Epidermal melanocyte (primary cell): ENCODE results near the gene NAPEPLD.
"Not testable (repeated sequence)": the region's sequence is repeated elsewhere in the genome, so short reads cannot be mapped to it uniquely, and the experiment has no call there.

Experiments
- DNase-seq: peaks from one replicate; pipeline ENCODE4 v3.0.0; 2011; ENCODE audit warnings: low spot score; ENCODE audit not compliant: insufficient read length

Gene NAPEPLD

DNA sequence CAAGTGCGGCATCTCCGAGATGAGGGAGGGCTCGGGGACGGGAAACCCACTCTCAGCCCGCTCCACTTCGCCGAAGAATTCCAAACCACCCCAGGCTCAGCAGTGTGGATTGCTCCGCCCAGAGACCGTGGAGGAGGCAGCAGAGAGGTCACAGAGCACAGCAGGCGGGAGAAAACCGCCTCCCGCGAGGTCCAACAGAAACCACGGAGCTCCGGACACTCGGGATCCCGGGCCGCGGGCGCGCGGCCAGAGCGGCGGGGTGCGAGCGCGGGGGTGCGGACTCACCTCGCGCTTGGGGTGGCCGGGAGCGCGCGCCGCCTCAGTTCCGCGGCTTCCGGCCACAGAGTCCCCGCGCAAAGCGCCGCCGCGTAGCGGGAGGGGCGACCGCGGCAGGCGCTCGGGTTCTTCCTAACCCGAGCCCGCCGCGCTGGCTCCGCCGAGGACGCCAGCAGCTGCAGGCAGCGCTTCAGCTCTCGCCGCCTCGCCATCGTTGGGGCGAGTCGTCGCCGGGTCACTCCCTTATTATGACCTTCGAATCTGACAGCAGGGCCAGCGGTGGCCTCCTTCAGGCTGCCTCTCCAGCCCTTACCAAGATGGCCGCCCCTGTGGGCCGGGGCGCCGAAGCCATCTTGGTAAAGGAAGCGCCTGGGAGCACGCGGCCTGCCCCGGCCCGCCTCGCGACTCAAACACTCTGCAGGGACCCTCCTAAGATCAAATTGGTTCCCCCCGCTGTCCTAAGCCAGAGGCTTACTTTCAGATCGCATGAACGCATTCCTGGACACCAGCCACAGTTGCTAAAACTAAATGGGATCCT lies at the start of gene NAPEPLD:
TSS of gene NAPEPLD (minus strand) at position 106 of the 814 bp plus-strand sequence. CDS start 20,323 bp downstream, outside the sequence.
- DNase-seq = peak; percentile 84

DNA sequence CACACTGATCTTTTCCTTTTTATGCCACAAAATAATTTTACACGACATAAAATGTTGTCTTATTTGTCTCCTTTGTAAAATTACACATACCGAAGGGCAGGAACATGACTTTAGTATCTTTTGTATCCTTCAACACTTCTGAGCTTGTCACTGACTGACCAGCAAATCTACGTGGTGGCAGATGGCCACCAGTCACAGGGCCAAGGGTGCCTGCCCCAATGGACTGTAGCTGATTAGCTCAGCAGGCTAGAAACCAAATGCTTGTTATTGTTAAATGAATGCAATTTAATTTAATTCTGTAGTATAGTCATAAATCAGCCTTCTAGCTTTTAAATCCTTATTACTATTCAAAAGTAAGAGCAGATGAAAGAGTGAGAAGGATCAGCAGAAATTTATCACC lies 49.2 kb upstream of the NAPEPLD start:
- DNase-seq = not testable (repeated sequence)

DNA sequence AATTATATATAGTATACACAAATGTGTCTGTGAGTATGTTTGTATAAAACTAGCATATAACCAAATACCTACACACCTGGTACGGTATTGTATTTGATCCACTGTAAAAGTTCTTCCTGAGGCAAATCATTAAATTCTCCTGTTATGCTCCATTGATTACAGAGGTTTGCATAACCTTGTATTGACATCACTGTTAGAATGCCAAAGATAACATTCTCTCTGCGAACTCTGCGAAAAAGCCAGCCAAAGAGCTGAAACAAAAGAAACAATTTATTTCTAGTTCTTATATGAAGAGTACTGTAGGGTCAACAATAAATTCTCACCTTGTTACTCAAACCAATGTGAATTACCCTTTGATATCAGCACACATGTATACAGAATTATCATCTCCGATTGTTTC lies 46.5 kb upstream of the NAPEPLD start:
- not testable (repeated sequence) for DNase-seq

DNA sequence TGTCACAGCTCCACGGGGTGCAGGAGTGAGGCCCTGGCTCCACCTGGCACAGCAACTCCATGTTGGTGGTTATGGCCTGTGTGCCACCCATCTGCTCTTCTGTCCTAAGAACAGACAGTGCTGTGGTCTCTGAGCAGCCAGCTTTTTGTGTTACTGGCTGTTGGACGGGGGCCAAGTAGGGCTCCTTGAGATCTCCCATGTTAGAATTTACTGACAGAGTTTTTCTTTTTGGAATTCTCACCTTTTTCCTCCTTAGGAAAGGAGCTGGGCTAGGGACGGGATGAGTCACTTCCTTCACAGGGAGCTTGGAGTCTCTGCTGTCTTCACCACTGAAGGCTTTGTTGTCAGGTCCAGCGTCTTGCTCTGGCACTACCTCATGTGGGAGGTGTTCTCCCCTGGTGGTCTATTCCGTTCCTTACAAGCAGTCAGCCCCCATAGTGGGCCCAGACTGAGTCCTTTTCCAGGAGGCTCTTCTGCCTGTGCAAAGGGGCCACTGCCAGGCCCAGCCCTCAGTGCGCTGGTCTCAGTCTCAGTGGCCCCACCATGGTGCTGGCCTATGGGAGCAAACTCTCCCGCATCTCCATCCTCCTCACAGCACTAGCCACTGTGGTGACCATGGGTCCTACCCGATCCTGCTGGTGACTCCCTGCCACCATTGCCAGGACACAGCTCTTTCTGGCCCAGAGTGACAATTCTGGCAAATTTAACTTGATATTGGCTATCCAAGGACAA lies 23.7 kb upstream of the NAPEPLD start:
- not testable (repeated sequence) for DNase-seq

DNA sequence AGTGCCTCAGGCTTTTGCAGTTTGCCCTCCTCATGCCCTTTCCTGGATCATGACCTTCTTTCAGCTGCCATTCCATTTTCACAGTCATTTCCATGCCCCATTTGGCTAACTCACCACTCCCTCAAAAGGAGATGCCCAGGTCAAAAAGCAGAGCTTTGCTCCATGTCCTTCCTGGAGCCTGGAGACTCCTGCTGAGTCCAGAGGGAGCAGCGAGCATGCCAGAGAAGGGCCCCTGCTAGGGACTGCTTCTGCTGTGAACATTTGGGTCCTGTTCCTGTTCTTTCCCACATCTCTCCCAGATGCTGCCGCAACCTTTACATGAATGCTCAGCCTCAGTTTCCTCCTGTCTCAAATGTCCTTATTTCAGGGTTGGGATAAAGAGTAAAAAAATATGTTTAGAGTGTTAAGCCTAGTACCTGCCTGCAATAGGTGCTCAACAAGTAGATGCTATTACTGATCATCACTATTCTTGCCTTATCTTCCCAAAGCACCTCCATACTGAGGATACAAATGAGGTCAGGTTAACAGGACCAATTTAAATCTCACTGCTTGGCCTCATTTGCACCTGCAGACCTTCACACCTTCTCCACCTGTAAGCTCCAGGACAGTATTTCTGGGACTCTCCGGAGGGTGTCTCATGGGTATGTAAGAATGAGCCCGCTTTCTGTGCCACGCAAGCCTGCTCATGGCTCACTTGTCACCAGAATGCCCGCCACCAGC lies 23.0 kb upstream of the NAPEPLD start:
- not testable (repeated sequence) for DNase-seq

DNA sequence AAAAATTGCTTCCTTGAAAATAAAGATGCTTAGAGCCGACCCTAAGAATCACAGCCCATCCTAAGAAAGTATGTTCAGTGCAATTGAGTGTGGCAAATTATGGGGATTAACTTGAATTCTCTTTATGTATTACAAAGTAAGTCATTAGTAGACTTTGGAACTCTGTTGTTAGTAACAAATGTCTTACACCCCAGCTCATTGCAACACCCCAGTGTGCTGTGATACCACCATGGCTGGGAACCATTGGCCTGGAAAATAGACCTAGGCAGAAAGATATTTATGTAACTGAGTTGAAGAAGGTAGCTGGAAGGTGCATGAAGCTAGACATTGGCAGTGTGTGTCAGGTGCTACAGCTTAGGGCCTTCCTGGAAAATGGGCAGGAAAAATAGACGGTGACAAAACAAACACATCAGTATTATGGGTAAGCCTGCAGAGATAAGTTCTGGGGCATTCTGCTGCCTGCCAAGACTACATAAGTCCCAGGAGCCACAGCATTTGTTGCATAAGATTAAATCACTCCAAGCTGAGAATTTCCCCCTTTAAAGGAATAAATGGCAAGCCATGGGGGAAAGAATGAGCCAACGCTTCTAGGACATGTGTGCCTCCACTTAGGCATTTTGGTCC lies 18.1 kb upstream of the NAPEPLD start:
- not testable (repeated sequence) for DNase-seq

DNA sequence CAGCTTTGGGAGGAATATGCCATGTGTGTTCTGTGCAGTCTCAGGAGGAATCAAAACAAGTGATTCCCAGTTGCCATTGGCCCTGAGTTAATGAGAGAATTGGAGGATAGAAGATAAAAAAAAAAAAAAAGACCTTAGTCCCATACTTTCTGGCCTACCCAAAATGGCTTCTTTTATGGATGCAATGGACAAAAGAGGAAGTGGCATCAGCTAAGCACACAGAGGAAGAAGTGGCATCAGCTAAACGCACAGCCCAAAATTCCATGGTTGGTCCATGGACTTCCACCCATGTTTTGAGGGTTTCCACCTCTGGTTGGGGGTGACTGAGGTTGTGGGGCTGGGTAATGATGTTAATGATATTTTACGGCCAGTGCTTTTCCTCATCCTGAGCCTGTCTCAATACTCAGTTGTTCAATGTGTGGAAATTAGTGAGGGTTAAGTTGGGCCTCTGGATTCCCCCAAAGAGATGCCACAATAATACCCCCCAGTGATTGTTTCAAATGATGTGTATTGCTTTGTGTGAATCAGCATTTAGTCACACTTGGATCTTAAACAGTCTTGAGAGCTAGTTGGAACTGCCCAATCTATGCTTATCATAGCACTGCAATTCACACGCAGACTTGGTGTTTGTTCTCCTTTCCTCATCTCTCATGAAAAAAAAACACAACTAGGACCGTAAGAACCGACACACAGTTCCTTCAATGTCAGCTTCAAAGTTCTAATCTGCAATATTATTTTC lies 14.4 kb upstream of the NAPEPLD start:
- not testable (repeated sequence) for DNase-seq

DNA sequence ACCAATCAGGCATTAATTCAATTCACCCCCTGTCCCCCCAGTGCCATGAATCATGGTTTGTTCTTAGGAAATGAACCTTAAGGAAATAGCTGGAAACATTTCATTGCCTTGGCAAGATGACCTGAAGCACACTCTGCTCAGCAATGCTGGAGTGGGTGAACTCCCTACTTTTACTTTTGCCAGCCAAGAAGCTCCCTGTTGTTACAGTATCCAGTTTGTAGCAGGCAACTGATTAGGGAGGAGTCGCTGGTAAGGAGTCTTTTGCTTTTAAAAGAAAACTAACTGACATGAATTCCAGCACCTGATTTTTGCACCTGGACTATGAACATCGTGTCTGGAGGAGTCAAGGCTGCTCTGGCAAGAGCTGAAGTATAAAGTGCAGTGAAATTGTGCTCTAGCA lies 13.7 kb upstream of the NAPEPLD start:
- DNase-seq = not testable (repeated sequence)

DNA sequence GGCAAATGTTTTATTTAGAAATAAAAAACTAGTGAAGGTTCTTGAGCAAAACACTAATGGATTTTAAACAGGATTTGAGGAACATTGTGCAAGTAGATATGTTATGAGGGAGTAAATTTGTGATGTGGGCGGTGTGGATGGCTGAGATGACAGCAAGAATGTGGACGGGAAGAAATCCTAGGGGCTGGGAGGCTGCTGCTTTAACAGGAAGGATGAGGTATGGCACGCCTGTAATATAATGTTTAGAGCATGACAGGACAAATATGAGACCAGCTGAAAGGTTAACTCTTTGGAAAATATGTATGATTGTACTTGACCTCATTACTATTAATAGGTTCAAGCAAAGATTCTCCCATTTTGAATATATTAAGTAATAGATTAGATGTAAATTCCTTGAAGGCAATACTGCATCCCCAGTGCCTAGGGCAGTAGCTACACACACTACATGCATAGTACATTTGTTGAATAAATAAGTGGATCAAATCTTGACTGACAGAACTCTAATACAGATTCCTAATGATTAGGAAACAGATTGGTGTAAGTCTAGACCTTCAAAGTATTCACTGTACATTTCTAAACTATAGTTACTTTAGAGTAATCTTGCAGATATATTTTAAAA lies 13.2 kb upstream of the NAPEPLD start:
- DNase-seq = not testable (repeated sequence)

DNA sequence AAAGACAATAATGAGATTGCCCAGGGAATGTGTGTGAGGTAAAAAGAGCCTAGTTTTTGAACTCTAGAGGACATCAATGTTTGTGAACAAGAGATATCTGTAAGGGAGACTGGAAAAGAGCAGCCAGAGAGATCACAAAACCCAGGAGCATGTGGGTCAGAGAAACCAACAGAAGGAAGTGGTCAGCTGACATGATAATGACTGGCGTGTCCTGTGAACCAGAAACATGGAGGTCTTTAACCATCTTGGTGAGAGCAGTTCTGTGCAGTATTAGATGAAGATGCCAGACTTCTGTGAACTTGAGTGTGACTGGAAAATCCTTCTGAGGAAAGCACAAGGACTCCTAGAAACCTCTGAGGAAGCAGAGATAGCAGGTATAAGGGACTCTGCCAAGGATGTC lies 10.2 kb upstream of the NAPEPLD start:
- DNase-seq = not testable (repeated sequence)

DNA sequence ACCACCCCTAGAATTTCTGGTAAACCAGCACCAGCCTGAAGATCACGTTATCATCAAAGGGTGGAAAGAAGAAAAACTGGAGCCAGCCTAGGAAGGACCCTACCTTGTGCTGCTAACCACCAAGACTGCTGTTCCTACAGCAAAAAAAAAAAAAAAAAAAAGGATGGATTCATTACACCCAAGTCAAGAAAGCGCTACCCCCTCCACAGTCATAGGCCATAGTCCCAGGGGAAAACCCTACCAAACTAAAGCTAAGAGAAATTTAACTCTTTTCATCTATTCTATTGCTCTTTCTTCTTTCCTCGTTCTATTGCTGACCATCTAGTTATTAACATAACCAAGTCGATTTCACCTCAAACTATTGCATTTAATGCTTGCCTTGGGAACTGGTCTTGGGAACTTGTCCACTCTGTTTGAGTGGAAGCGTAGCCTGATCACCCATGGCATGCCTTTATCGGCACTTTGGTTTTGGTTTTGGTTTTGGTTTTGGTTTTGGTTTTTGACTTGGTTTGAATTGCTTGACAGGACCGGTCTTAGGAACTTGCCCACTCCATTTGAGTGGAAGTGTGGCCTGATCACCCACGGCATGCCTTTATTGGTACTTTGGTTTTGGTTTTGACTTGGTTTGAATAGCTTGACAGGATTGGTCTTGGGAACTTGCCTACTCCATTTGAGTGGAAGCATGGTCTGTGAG lies 6.6 kb upstream of the NAPEPLD start:
- DNase-seq = not testable (repeated sequence)

DNA sequence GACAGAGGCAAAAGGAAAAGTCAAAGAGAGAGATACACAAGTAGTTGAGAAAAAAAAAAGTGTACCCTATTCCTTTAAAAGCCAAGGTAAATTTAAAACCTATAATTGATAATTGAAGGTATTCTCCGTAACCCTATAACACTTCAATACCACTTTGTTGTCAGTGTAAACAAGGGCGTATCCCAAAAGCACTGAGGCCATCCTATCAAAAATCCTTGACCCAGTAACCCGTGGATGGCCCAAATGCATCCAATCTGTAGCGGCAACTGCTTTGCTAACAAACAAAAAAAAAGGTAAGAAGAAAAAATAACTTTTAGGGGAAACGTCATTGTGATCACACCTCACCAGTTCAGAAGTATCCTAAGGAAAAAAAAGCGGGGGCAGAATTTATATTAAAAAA lies 5.1 kb upstream of the NAPEPLD start:
- DNase-seq = no peak

DNA sequence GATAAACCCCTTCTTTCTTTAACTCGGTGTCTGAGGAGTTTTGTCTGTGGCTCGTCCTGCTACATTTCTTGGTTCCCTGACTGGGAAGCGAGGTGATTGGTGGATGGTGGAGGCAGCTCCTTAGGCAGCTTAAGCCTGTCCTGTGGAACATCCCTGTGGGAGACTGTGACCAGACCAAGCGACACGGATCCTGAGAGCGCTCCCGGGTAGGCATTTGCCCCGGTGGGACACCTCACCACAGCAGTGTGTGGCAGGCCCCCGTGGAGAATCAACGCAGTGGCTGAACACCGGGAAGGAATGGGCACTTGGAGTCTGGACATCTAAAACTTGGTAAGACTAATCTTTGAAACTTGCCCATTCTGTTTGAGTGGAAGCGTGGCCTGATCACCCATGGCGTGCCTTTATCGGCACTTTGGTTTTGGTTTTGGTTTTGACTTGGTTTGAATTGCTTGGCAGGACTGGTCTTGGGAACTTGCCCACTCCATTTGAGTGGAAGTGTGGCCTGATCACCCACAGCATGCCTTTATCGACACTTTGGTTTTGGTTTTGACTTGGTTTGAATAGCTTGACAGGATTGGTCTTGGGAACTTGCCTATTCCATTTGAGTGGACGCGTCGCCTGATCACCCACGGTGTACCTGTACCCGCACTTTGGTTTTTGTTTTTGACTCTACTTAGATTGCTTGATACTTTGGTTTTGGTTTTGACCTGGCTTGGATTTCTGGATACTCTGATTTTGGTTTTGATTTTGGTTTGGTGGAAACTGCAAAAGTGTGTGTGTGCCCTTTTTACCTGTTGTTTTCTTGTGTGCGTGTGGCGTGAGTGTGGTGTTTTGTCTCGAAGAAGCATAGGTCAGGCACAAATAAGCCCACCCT lies 4.1 kb upstream of the NAPEPLD start:
- not testable (repeated sequence) for DNase-seq

DNA sequence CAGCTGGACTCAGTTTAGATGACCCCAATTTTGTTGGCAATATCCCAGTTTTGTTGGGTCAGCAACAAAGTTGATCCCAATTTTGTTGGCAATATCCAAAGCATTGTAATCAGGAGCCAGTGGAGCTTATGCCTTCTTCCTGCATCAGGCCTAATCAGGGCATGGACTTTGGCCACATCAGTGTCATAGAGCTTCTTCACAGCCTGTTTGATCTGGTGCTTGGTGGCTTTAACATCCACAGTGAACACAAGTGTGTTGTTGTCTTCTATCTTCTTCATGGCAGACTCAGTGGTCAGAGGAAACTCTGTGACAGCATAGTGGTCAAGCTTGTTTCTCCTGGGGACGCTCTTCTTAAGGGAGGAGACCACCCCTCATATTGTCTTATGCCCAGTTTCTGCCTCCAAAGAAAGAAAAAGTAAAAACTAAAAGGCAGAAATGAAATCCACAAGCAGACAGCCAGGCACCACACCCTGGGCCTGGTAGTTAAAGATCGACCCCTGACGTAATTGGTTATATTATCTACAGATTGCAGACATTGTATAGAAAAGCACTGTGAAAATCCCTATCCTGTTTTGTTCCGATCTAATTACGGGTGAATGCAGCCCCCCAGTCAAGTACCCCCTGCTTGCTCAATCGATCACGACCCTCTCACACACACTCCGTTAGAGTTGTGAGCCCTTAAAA lies 3.2 kb upstream of the NAPEPLD start:
- not testable (repeated sequence) for DNase-seq

DNA sequence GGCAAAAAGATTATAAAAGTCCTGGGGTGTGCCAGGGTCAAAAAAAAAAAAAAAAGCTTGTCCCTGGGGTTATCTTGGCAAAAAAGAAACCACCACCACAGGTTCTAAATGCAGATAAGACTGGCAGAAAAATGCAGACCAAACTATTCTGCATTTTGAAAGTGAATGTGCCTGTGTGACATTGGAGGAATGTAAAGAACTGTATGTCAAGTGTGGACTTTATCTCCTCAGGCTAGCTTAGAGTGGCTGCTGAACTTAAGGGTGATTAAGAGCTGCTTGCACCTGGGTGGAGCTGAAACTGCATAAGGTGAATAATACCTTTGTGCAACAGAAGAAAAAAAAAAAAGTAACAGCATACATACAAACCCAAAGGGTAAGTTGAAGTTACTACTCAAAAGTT lies 1.3 kb upstream of the NAPEPLD start:
- DNase-seq = no peak

DNA sequence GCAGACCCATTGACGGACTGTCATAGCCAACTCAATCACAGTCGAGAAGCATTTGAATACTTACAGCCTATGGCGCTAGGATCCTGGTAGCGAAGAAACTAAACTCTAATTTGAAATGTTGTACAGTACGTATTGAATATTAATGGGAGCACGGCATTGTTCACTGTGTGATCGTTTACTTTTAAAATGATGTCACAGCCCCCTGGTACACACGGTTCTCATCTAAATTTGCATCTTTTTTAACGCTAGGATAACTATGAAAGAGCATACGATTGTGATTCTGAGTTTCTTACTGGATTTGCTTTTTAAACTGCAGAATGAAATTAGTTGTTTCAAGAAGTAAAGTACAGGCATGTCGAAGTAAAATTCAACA lies 895 bp upstream of the NAPEPLD start:
- no peak for DNase-seq

DNA sequence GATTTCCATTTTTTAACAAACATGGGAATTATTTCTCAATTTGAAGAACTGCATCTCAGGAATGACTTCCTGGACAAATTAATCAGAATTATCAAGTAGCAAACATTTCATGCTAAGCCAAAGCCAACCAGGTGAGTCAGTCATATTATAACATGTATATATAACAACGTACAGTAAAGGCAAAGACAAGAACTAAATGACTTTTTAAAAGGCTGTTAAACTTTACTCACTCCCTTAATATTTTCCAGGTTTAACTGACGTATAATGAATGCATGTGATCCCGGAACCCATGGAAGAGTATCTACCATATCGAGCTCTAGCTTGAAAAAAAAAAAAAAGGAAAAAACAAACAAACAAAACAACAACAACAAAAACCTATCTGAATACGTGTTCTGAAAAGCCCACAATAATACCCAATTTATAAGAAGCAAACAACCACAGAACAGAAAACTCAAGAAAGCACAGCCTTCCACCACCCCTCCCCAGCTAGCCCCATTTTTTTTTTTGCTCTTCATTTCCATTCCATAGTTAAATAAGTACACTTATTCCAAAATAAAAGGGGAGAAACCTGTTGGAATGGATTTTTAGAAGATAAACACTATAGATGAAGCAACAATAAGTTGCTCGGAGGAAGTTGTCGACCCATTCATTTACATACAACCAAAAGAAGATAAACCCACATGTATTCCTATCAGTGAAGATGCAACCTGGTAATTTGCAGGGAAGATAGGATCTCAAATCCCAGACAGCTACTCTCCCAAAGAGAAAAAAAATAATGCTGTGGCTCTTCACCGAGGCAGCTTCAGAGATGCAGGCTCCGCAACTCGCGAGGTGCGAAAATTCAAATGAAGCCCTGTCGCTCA lies 537 bp downstream of the NAPEPLD start:
- DNase-seq = no peak
